HL-60 (cell line): ENCODE measurements around the gene SIRPB1.
"Not testable (repeated sequence)": the region's sequence is repeated elsewhere in the genome, so short reads cannot be mapped to it uniquely, and the experiment has no call there.

Experiments
- DNase-seq, 2 experiments: peaks; one replicate each; pipeline ENCODE4 v3.0.0-alpha.2; 2010 to 2020; ENCODE audit warnings: low read depth in 1 of 2, low spot score in 1 of 2
- H3K27ac ChIP-seq: fragments of 250-450 bp; sonication (Bioruptor Pico); replicated peaks from 2 replicates; pipeline ENCODE4 v1.5.1; 2020; ENCODE audit warnings: mild to moderate bottlenecking, moderate library complexity
- H3K27me3 ChIP-seq: fragments of 250-450 bp; sonication (Bioruptor Pico); 2 replicates; pipeline ENCODE4 v1.5.1; 2021; ENCODE audit warnings: mild to moderate bottlenecking, moderate library complexity; ENCODE audit not compliant: insufficient read depth, poor library complexity, severe bottlenecking
- H3K4me3 ChIP-seq: replicated peaks from 2 replicates; pipeline ENCODE4 v1.5.1; 2011; ENCODE audit warnings: mild to moderate bottlenecking, control low read depth, low read length; ENCODE audit not compliant: insufficient read depth
- CTCF ChIP-seq: IDR thresholded peaks from one replicate; pipeline ENCODE4 v1.5.1; 2011; ENCODE audit warnings: low read length, control low read depth, inconsistent platforms; ENCODE audit not compliant: insufficient read depth
- GABPA ChIP-seq: IDR thresholded peaks from 2 replicates; pipeline ENCODE4 v1.6.1; 2012; ENCODE audit warnings: low read depth
- POLR2AphosphoS5 ChIP-seq: IDR thresholded peaks from 2 replicates; pipeline ENCODE4 v1.6.1; 2012; ENCODE audit warnings: low read depth
- REST ChIP-seq: IDR thresholded peaks from 2 replicates; pipeline ENCODE4 v1.6.1; 2012; ENCODE audit warnings: low read depth; ENCODE audit not compliant: insufficient replicate concordance
- SPI1 ChIP-seq: IDR thresholded peaks from 2 replicates; pipeline ENCODE4 v1.6.1; 2012; ENCODE audit warnings: low read depth, mild to moderate bottlenecking, borderline replicate concordance

Gene SIRPB1

GRCh38 chr20:1579488-1579887, 40.3 kb downstream of the SIRPB1 start:
- Histone ChIP-seq H3K27ac (no peak overlapping the region), H3K27me3 (no peaks in the 10 kb centered on the region)
- TF ChIP-seq CTCF (no peak), SPI1 (no peak), POLR2AphosphoS5 (no peak), REST (no peak), GABPA (no peak)

GRCh38 chr20:1577906-1578305, 41.9 kb downstream of the SIRPB1 start:
- no peak overlapping the region for H3K27ac ChIP-seq
- peak in 1 of 2 experiments; percentile 0 for DNase-seq
- H3K27me3 ChIP-seq: no peaks in the 10 kb centered on the region
- no peak overlapping the region for H3K4me3 ChIP-seq
- no peak for TF ChIP-seq SPI1
- no peak for TF ChIP-seq GABPA
- no peak for TF ChIP-seq REST
- no peak for TF ChIP-seq CTCF
- no peak for TF ChIP-seq POLR2AphosphoS5

More at GRCh38 chr20:1579488-1579887, 40.3 kb downstream of the SIRPB1 start:
- no peak for DNase-seq
- no peak overlapping the region for H3K4me3 ChIP-seq

- DNase-seq, H3K4me3 ChIP-seq, H3K27ac ChIP-seq, H3K27me3 ChIP-seq: not testable (repeated sequence)
These were observed 42.5 kb downstream of the SIRPB1 start for GRCh38 chr20:1577313-1577712.

GRCh38 chr20:1576641-1577040, 43.2 kb downstream of the SIRPB1 start:
- Histone ChIP-seq H3K27ac (no peak overlapping the region), H3K4me3 (no peak overlapping the region), H3K27me3 (no peaks in the 10 kb centered on the region)
- DNase-seq: peak in 1 of 2 experiments; percentile 8
- TF ChIP-seq CTCF (no peak), GABPA (no peak), REST (no peak), POLR2AphosphoS5 (no peak), SPI1 (no peak)

- not testable (repeated sequence) for H3K4me3 ChIP-seq, H3K27ac ChIP-seq, H3K27me3 ChIP-seq
- peak in 1 of 2 experiments; percentile 0 for DNase-seq
These were observed 43.8 kb downstream of the SIRPB1 start for GRCh38 chr20:1576003-1576402.

- DNase-seq, H3K27ac ChIP-seq, H3K4me3 ChIP-seq, H3K27me3 ChIP-seq: not testable (repeated sequence)
These were observed 48.2 kb downstream of the SIRPB1 start for GRCh38 chr20:1571583-1571982.
